HepG2 (cell line): ENCODE data around the gene TTLL10. TPM values are rescaled to one million over a fixed set of nuclear protein-coding genes. Genes with fewer than 3 reads are reported as not detected.

ENCODE experiments used
- BCL3 ChIP-seq: sonication (generic); formaldehyde crosslinking; IDR thresholded peaks from 2 replicates; pipeline ENCODE4 v1.5.1; 2020; ENCODE audit warnings: mild to moderate bottlenecking, missing genetic modification reagents, moderate library complexity
- CBX1 ChIP-seq: IDR thresholded peaks from one replicate; pipeline ENCODE4 v1.6.1; 2016; ENCODE audit warnings: antibody characterized with exemption, low read depth
- CSRNP2 ChIP-seq: sonication (generic); formaldehyde crosslinking; conservative IDR thresholded peaks from 2 replicates; pipeline ENCODE4 v1.8.0; 2022; ENCODE audit warnings: low read depth, missing genetic modification reagents
- E2F2 ChIP-seq: sonication (generic); formaldehyde crosslinking; IDR thresholded peaks from 2 replicates; pipeline ENCODE4 v1.4.0; 2020; ENCODE audit warnings: missing genetic modification reagents, borderline replicate concordance
- ESRRA ChIP-seq: sonication (generic); formaldehyde crosslinking; IDR thresholded peaks from 2 replicates; pipeline ENCODE4 v1.5.1; 2020; ENCODE audit warnings: mild to moderate bottlenecking, low read depth, missing genetic modification reagents
- SALL2 ChIP-seq: sonication (generic); formaldehyde crosslinking; IDR thresholded peaks from 2 replicates; pipeline ENCODE4 v1.8.1; 2023; ENCODE audit warnings: mild to moderate bottlenecking, missing genetic modification reagents, inconsistent platforms
- ZFP36L1 ChIP-seq: sonication (generic); formaldehyde crosslinking; IDR thresholded peaks from 2 replicates; pipeline ENCODE4 v1.8.0; 2022; ENCODE audit warnings: mild to moderate bottlenecking, missing genetic modification reagents, moderate library complexity
- ZNF296 ChIP-seq: sonication (generic); formaldehyde crosslinking; conservative IDR thresholded peaks from 2 replicates; pipeline ENCODE4 v1.5.0; 2020; ENCODE audit warnings: mild to moderate bottlenecking, missing genetic modification reagents
- ZNF530 ChIP-seq: sonication (generic); formaldehyde crosslinking; IDR thresholded peaks from 2 replicates; pipeline ENCODE4 v1.5.0; 2020; ENCODE audit warnings: low read depth, mild to moderate bottlenecking, missing genetic modification reagents
- ZNF7 ChIP-seq: IDR thresholded peaks from 2 replicates; pipeline ENCODE4 v1.6.1; 2016; ENCODE audit warnings: missing biosample characterization, missing genetic modification reagents
- ZNF710 ChIP-seq: sonication (generic); formaldehyde crosslinking; IDR thresholded peaks from 2 replicates; pipeline ENCODE4 v1.5.0; 2020; ENCODE audit warnings: mild to moderate bottlenecking, missing genetic modification reagents, borderline replicate concordance
- ZSCAN25 ChIP-seq: sonication (generic); formaldehyde crosslinking; IDR thresholded peaks from 2 replicates; pipeline ENCODE4 v1.8.0; 2022; ENCODE audit warnings: mild to moderate bottlenecking, missing genetic modification reagents
- polyA plus RNA-seq, 8 experiments: library from polyadenylated mRNA; depleted of rRNA in 3 of 8; stranded (reverse) in 7 of 8; unstranded in 1 of 8; fragments of >200 nt; fragmentation: Illumina TruSeq in 4 of 8; extraction: Trizol in 4 of 8; gene quantifications; 2 replicates each; pipeline versions ENCODE4 v1.2.1 to v1.2.3, GENCODE V29; 2011 to 2016; ENCODE audit warnings: low read depth in 4 of 8, missing spikeins in 1 of 8, mixed read lengths in 1 of 8; ENCODE audit not compliant: insufficient read depth in 1 of 8
- total RNA-seq, 5 experiments: library from RNA; depleted of rRNA; stranded (reverse); fragments of >200 nt; fragmentation: Illumina TruSeq; extraction: Trizol; gene quantifications; 2 replicates each; pipeline ENCODE4 v1.2.3, GENCODE V29; 2016; ENCODE audit warnings: low read depth in 1 of 5
- TF ChIP-seq, protein P1 (sequence below): sonication (generic); formaldehyde crosslinking; IDR thresholded peaks from 2 replicates; pipeline ENCODE4 v1.5.0; 2020; ENCODE audit warnings: mild to moderate bottlenecking, missing genetic modification reagents
- TF ChIP-seq, protein P2 (sequence below): sonication (generic); formaldehyde crosslinking; IDR thresholded peaks from 2 replicates; pipeline ENCODE4 v1.5.0; 2020; ENCODE audit warnings: missing genetic modification reagents

TTLL10 gene
- total and polyA plus RNA-seq, 2 of the 13 experiments (the other 11 are each of a cell fraction or from before 2014, with no cell fraction given): not detected

- TF ChIP-seq E2F2 (no peak), ZNF7 (no peak), ZNF296 (no peak), SALL2 (no peak; the same call in 1 of the 2 replicates), ZNF530 (CRISPR knock-in tag) (no peak), ZSCAN25 (CRISPR knock-in tag) (no peak), ZNF710 (CRISPR knock-in tag) (no peak), CBX1 (no peak), ESRRA (0 out of 2 replicates have a peak, but pooled peaks have one; percentile 27), CSRNP2 (CRISPR knock-in tag) (no peak), ZFP36L1 (CRISPR knock-in tag) (no peak; the same call in 1 of the 2 replicates), BCL3 (CRISPR knock-in tag) (peak; percentile 51; the same call in 1 of the 2 replicates)
- TF ChIP-seq, protein P1, sequence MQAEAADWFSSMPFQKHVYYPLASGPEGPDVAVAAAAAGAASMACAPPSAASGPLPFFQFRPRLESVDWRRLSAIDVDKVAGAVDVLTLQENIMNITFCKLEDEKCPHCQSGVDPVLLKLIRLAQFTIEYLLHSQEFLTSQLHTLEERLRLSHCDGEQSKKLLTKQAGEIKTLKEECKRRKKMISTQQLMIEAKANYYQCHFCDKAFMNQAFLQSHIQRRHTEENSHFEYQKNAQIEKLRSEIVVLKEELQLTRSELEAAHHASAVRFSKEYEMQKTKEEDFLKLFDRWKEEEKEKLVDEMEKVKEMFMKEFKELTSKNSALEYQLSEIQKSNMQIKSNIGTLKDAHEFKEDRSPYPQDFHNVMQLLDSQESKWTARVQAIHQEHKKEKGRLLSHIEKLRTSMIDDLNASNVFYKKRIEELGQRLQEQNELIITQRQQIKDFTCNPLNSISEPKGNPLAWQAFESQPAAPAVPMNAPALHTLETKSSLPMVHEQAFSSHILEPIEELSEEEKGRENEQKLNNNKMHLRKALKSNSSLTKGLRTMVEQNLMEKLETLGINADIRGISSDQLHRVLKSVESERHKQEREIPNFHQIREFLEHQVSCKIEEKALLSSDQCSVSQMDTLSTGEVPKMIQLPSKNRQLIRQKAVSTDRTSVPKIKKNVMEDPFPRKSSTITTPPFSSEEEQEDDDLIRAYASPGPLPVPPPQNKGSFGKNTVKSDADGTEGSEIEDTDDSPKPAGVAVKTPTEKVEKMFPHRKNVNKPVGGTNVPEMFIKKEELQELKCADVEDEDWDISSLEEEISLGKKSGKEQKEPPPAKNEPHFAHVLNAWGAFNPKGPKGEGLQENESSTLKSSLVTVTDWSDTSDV (CRISPR knock-in tag): peak; percentile 13; the same call in 1 of the 2 replicates
- TF ChIP-seq, protein P2, sequence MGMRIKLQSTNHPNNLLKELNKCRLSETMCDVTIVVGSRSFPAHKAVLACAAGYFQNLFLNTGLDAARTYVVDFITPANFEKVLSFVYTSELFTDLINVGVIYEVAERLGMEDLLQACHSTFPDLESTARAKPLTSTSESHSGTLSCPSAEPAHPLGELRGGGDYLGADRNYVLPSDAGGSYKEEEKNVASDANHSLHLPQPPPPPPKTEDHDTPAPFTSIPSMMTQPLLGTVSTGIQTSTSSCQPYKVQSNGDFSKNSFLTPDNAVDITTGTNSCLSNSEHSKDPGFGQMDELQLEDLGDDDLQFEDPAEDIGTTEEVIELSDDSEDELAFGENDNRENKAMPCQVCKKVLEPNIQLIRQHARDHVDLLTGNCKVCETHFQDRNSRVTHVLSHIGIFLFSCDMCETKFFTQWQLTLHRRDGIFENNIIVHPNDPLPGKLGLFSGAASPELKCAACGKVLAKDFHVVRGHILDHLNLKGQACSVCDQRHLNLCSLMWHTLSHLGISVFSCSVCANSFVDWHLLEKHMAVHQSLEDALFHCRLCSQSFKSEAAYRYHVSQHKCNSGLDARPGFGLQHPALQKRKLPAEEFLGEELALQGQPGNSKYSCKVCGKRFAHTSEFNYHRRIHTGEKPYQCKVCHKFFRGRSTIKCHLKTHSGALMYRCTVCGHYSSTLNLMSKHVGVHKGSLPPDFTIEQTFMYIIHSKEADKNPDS (CRISPR knock-in tag): no peak
These were observed 8.8 kb upstream of the TTLL10 start (continued) for GRCh38 chr1:1164701-1165451.
